ENCODE measurements around the gene MOV10. TPM values are rescaled to one million over a fixed set of nuclear protein-coding genes. Genes with fewer than 3 reads are reported as not detected.

The MOV10 gene
- total and polyA plus RNA-seq, 2 of the 13 experiments (the other 11 are each of a cell fraction or from before 2014, with no cell fraction given): 56.4 to 58.2 TPM

- TF ChIP-seq, protein P1, sequence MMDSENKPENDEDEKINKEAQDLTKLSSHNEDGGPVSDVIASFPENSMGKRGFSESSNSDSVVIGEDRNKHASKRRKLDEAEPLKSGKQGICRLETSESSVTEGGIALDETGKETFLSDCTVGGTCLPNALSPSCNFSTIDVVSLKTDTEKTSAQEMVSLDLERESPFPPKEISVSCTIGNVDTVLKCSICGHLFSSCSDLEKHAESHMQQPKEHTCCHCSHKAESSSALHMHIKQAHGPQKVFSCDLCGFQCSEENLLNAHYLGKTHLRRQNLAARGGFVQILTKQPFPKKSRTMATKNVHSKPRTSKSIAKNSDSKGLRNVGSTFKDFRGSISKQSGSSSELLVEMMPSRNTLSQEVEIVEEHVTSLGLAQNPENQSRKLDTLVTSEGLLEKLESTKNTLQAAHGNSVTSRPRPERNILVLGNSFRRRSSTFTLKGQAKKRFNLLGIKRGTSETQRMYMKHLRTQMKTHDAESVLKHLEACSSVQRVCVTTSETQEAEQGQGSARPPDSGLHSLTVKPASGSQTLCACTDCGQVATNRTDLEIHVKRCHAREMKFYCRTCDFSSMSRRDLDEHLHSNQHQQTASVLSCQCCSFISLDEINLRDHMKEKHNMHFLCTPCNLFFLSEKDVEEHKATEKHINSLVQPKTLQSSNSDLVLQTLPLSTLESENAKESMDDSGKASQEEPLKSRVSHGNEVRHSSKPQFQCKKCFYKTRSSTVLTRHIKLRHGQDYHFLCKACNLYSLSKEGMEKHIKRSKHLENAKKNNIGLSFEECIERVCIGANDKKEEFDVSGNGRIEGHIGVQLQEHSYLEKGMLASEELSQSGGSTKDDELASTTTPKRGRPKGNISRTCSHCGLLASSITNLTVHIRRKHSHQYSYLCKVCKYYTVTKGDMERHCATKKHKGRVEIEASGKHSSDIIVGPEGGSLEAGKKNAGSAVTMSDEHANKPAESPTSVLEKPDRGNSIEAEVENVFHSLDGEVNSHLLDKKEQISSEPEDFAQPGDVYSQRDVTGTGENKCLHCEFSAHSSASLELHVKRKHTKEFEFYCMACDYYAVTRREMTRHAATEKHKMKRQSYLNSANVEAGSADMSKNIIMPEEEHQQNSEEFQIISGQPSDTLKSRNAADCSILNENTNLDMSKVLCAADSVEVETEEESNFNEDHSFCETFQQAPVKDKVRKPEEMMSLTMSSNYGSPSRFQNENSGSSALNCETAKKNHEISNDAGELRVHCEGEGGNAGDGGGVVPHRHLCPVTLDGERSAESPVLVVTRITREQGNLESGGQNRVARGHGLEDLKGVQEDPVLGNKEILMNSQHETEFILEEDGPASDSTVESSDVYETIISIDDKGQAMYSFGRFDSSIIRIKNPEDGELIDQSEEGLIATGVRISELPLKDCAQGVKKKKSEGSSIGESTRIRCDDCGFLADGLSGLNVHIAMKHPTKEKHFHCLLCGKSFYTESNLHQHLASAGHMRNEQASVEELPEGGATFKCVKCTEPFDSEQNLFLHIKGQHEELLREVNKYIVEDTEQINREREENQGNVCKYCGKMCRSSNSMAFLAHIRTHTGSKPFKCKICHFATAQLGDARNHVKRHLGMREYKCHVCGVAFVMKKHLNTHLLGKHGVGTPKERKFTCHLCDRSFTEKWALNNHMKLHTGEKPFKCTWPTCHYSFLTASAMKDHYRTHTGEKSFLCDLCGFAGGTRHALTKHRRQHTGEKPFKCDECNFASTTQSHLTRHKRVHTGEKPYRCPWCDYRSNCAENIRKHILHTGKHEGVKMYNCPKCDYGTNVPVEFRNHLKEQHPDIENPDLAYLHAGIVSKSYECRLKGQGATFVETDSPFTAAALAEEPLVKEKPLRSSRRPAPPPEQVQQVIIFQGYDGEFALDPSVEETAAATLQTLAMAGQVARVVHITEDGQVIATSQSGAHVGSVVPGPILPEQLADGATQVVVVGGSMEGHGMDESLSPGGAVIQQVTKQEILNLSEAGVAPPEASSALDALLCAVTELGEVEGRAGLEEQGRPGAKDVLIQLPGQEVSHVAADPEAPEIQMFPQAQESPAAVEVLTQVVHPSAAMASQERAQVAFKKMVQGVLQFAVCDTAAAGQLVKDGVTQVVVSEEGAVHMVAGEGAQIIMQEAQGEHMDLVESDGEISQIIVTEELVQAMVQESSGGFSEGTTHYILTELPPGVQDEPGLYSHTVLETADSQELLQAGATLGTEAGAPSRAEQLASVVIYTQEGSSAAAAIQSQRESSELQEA (CRISPR knock-in tag; IDR thresholded peaks at IDR 0.05; ENCODE audit: not compliant biosample characterization): peak; percentile 36
- TF ChIP-seq ZNF883 (CRISPR knock-in tag; IDR thresholded peaks at IDR 0.05; ENCODE audit: not compliant biosample characterization): no peak
- TF ChIP-seq KDM3A (CRISPR knock-in tag; IDR thresholded peaks at IDR 0.05; ENCODE audit: low read depth): 0 out of 2 replicates have a peak, but pooled peaks have one; percentile 27
- no peak for TF ChIP-seq FOXP4 (CRISPR knock-in tag; IDR thresholded peaks at IDR 0.05)
- TF ChIP-seq MED1 (CRISPR knock-in tag; IDR thresholded peaks at IDR 0.05): no peak; the same call in 1 of the 2 replicates
- TF ChIP-seq HNRNPLL (IDR thresholded peaks at IDR 0.05; ENCODE audit: low read depth, low read length, poor library complexity, severe bottlenecking): peak; percentile 52
- TF ChIP-seq RBM22 (optimal IDR thresholded peaks at IDR 0.05; ENCODE audit: low read length): peak; percentile 13
- TF ChIP-seq, protein P2, sequence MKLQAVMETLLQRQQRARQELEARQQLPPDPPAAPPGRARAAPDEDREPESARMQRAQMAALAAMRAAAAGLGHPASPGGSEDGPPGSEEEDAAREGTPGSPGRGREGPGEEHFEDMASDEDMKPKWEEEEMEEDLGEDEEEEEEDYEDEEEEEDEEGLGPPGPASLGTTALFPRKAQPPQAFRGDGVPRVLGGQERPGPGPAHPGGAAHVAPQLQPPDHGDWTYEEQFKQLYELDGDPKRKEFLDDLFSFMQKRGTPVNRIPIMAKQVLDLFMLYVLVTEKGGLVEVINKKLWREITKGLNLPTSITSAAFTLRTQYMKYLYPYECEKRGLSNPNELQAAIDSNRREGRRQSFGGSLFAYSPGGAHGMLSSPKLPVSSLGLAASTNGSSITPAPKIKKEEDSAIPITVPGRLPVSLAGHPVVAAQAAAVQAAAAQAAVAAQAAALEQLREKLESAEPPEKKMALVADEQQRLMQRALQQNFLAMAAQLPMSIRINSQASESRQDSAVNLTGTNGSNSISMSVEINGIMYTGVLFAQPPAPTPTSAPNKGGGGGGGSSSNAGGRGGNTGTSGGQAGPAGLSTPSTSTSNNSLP (IDR thresholded peaks at IDR 0.05; ENCODE audit: low read depth, low read length): no peak
- TF ChIP-seq, protein P3, sequence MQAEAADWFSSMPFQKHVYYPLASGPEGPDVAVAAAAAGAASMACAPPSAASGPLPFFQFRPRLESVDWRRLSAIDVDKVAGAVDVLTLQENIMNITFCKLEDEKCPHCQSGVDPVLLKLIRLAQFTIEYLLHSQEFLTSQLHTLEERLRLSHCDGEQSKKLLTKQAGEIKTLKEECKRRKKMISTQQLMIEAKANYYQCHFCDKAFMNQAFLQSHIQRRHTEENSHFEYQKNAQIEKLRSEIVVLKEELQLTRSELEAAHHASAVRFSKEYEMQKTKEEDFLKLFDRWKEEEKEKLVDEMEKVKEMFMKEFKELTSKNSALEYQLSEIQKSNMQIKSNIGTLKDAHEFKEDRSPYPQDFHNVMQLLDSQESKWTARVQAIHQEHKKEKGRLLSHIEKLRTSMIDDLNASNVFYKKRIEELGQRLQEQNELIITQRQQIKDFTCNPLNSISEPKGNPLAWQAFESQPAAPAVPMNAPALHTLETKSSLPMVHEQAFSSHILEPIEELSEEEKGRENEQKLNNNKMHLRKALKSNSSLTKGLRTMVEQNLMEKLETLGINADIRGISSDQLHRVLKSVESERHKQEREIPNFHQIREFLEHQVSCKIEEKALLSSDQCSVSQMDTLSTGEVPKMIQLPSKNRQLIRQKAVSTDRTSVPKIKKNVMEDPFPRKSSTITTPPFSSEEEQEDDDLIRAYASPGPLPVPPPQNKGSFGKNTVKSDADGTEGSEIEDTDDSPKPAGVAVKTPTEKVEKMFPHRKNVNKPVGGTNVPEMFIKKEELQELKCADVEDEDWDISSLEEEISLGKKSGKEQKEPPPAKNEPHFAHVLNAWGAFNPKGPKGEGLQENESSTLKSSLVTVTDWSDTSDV (CRISPR knock-in tag; IDR thresholded peaks at IDR 0.05): no peak; the same call in none of the 2 replicates
- no peak; the same call in 1 of the 2 replicates for TF ChIP-seq ZNF253 (CRISPR knock-in tag; IDR thresholded peaks at IDR 0.05; ENCODE audit: borderline replicate concordance)
- TF ChIP-seq HOXA9 (CRISPR knock-in tag; IDR thresholded peaks at IDR 0.05; ENCODE audit: borderline replicate concordance): no peak
- TF ChIP-seq MAFG (CRISPR knock-in tag; IDR thresholded peaks at IDR 0.05): no peak
- TF ChIP-seq HOXA5 (CRISPR knock-in tag; IDR thresholded peaks at IDR 0.05): 0 out of 2 replicates have a peak, but pooled peaks have one; percentile 11
- TF ChIP-seq ZNF891 (CRISPR knock-in tag; IDR thresholded peaks at IDR 0.05): no peak
Observed at GRCh38 chr1:112674440-112674985, at the start of gene MOV10 (continued).
